ENCODE data around the gene TMEM244.

TMEM244 gene

GRCh38 chr6:129785756-129786135 is 75.4 kb downstream of the TMEM244 start:
- Histone ChIP-seq H3K9ac (ENCODE audit: low read length) (no peak overlapping the region), H3K36me3 (replicated peaks; ENCODE audit: low read depth, low read length) (no peaks in the 10 kb centered on the region), H3K4me3 (ENCODE audit: low read length) (no peak overlapping the region), H4K20me1 (ENCODE audit: insufficient read depth, low read length) (no peaks in the 10 kb centered on the region), H3K27me3 (ENCODE audit: low read depth, low read length) (no peaks in the 10 kb centered on the region), H3K27ac (ENCODE audit: low read length) (no peak overlapping the region), H3K4me1 (ENCODE audit: low read length) (no peaks in the 10 kb centered on the region), H2AFZ (ENCODE audit: low read depth, low read length) (no peak overlapping the region), H3K79me2 (ENCODE audit: low read length) (no peaks in the 10 kb centered on the region), H3K4me2 (ENCODE audit: low read length) (no peak overlapping the region), H3K9me3 (ENCODE audit: insufficient read depth, low read length) (no peaks in the 10 kb centered on the region)
- no peak for TF ChIP-seq CTCF (IDR thresholded peaks at IDR 0.05; ENCODE audit: low read depth, low read length)
- TF ChIP-seq EZH2phosphoT487 (IDR thresholded peaks at IDR 0.05; ENCODE audit: low read depth) = no peak

GRCh38 chr6:129785047-129785755 is 75.9 kb downstream of the TMEM244 start:
- Histone ChIP-seq H3K4me3 (ENCODE audit: low read length) (no peak overlapping the region), H4K20me1 (ENCODE audit: insufficient read depth, low read length) (no peaks in the 10 kb centered on the region), H3K36me3 (replicated peaks; ENCODE audit: low read depth, low read length) (no peaks in the 10 kb centered on the region), H2AFZ (ENCODE audit: low read depth, low read length) (no peak overlapping the region), H3K4me2 (ENCODE audit: low read length) (no peak overlapping the region), H3K27me3 (ENCODE audit: low read depth, low read length) (no peaks in the 10 kb centered on the region), H3K27ac (ENCODE audit: low read length) (no peak overlapping the region), H3K4me1 (ENCODE audit: low read length) (no peaks in the 10 kb centered on the region), H3K9me3 (ENCODE audit: insufficient read depth, low read length) (no peaks in the 10 kb centered on the region), H3K79me2 (ENCODE audit: low read length) (no peaks in the 10 kb centered on the region), H3K9ac (ENCODE audit: low read length) (no peak overlapping the region)
- TF ChIP-seq EZH2phosphoT487 (IDR thresholded peaks at IDR 0.05; ENCODE audit: low read depth) (no peak), CTCF (IDR thresholded peaks at IDR 0.05; ENCODE audit: low read depth, low read length) (no peak)

Data from OCI-LY3 (cell line).